ENCODE results near the gene STARD10. TPM values are rescaled to one million over a fixed set of nuclear protein-coding genes. Genes with fewer than 3 reads are reported as not detected.

Gene STARD10
- total and polyA plus RNA-seq, 2 experiments from 2014 or later = 16.6 to 20.5 TPM

GRCh38 chr11:72758304-72758689 is 35.5 kb downstream of the STARD10 start:
- H4K20me1 ChIP-seq (replicated peaks; ENCODE audit: insufficient read depth) = no peaks in the 10 kb centered on the region; the same call in 1 of the 2 replicates
- no peaks in the 10 kb centered on the region for H3K9me2 ChIP-seq (ENCODE audit: insufficient read depth)
- Mint-ChIP-seq H3K4me1 (peaks cover 13% of the 10 kb centered on the region), H3K27me3 (ENCODE audit: insufficient read depth, low read depth, poor library complexity) (peaks cover 17% of the 10 kb centered on the region), H3K4me3 (no peak overlapping the region), H3K9me3 (no peaks in the 10 kb centered on the region; the same call in 2 of the 3 replicates), H3K27ac (no peak overlapping the region), H3K36me3 (ENCODE audit: low read depth) (peaks cover 3% of the 10 kb centered on the region; the same call in 1 of the 3 replicates)
- peaks cover 12% of the 10 kb centered on the region for H3K4me1 ChIP-seq (ENCODE audit: insufficient read depth)
- TF ChIP-seq ZNF462 (CRISPR knock-in tag; IDR thresholded peaks at IDR 0.05) (no peak), CTCF (conservative IDR thresholded peaks at IDR 0.05; ENCODE audit: low read depth in 2 of 2) (0 out of 4 replicates have a peak, but pooled peaks of 1 of the 2 experiments have one; percentile 7)
- DNase-seq (ENCODE audit: low spot score) (no peak), ATAC-seq (no peak)
- no peaks in the 10 kb centered on the region for H3K79me2 ChIP-seq (replicated peaks; ENCODE audit: insufficient read depth)
- peaks cover 16% of the 10 kb centered on the region for H3K27me3 ChIP-seq (ENCODE audit: insufficient read depth)
- H3K27ac ChIP-seq (ENCODE audit: low read depth) = no peak overlapping the region
- no peak overlapping the region for H3K4me3 ChIP-seq
- H2AFZ ChIP-seq = no peak overlapping the region
- H3F3A ChIP-seq (replicated peaks; ENCODE audit: low read depth) = 0 out of 2 replicates have a peak, but pooled peaks cover 3% of the 10 kb centered on the region
- H3K36me3 ChIP-seq (ENCODE audit: insufficient read depth) = no peaks in the 10 kb centered on the region
- H3K4me2 ChIP-seq = no peak overlapping the region

GRCh38 chr11:72755713-72756285 is 38.0 kb downstream of the STARD10 start:
- Mint-ChIP-seq H3K36me3 (ENCODE audit: low read depth) (peaks cover 3% of the 10 kb centered on the region; the same call in 1 of the 3 replicates), H3K9me3 (no peaks in the 10 kb centered on the region; the same call in 2 of the 3 replicates), H3K4me1 (peaks cover 28% of the 10 kb centered on the region), H3K4me3 (no peak overlapping the region), H3K27me3 (ENCODE audit: insufficient read depth, low read depth, poor library complexity) (peaks cover 26% of the 10 kb centered on the region), H3K27ac (no peak overlapping the region)
- peaks cover 13% of the 10 kb centered on the region for H3K79me2 ChIP-seq (replicated peaks; ENCODE audit: insufficient read depth)
- no peaks in the 10 kb centered on the region; the same call in 1 of the 2 replicates for H4K20me1 ChIP-seq (replicated peaks; ENCODE audit: insufficient read depth)
- ATAC-seq (no peak), DNase-seq (ENCODE audit: low spot score) (peak; percentile 30)
- H3K4me2 ChIP-seq = no peak overlapping the region
- H3K9me2 ChIP-seq (ENCODE audit: insufficient read depth) = no peaks in the 10 kb centered on the region
- peaks cover 19% of the 10 kb centered on the region for H3K27me3 ChIP-seq (ENCODE audit: insufficient read depth)
- H3F3A ChIP-seq (replicated peaks; ENCODE audit: low read depth) = 0 out of 2 replicates have a peak, but pooled peaks cover 3% of the 10 kb centered on the region
- H2AFZ ChIP-seq = no peak overlapping the region
- no peak overlapping the region for H3K4me3 ChIP-seq
- peaks cover 26% of the 10 kb centered on the region for H3K4me1 ChIP-seq (ENCODE audit: insufficient read depth)
- H3K36me3 ChIP-seq (ENCODE audit: insufficient read depth) = no peaks in the 10 kb centered on the region
- H3K27ac ChIP-seq (ENCODE audit: low read depth) = no peak overlapping the region
- TF ChIP-seq STAT1 (IDR thresholded peaks at IDR 0.05; ENCODE audit: unreplicated experiment) = no peak

All from GM23338 (cell line).